Lower leg skin (tissue), 3 donors: ENCODE results near the gene CLSTN2.

Experiments used
- CTCF ChIP-seq, 3 donors: fragments of 450-650 bp; IDR thresholded peaks; one replicate each; pipeline ENCODE4 v1.5.1; 2016; ENCODE audit warnings: antibody characterized with exemption in 3 of 3, mild to moderate bottlenecking in 3 of 3, moderate library complexity in 2 of 3
- POLR2A ChIP-seq, 2 donors: fragments of 450-650 bp; IDR thresholded peaks; one replicate each; pipeline ENCODE4 v1.6.1; 2016 to 2017; ENCODE audit warnings: antibody characterized with exemption in 2 of 2, mild to moderate bottlenecking in 1 of 2, moderate library complexity in 1 of 2

DNA sequence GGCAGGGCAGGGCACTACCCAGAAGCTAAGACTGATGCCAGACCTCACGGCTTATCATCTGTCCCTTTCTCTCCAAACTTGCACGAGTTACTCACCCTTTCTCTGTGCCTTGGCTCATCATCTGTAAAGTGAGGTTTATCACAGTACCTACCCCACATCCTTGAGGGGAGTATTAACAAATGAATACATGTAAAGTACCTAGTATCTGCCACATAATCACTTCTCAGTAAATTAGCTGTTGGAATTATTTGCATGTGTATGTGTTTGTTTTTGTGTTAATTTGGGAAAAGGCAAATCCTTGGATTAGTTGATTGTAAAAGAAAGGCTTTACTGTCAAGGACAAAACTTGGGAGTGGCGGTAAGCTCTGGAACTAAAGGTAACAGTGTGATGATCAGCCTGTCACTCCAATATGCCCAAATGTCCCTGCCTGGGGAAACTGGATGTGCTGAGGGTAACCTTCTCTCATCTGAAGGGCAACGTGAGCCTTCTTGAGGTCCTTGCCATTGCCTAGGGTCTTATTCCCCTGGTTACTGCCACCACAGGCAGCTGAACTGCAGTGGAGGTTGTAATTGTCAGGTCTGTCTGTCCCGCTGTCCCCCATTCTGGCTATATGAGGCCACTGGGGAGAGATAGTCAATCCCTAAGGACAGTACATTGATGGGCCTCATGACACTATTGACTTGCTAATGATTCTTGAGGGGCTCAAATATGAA is 269.4 kb downstream of the CLSTN2 start:
- TF ChIP-seq POLR2A (IDR thresholded peaks at IDR 0.05) = no peak
- TF ChIP-seq CTCF (IDR thresholded peaks at IDR 0.05) = no peak
